AG08395 (cell line): ENCODE measurements around the gene SMAD9.

Experiments used
- DNase-seq: peaks from one replicate; pipeline ENCODE4 v3.0.0; 2012; ENCODE audit warnings: mixed read lengths, low spot score

The SMAD9 gene

GRCh38 chr13:36865265-36865664, 54.8 kb downstream of the SMAD9 start:
- no peak for DNase-seq

GRCh38 chr13:36862722-36863121, 57.3 kb downstream of the SMAD9 start:
- no peak for DNase-seq

GRCh38 chr13:36862002-36862685, 57.9 kb downstream of the SMAD9 start:
- DNase-seq = no peak

- no peak for DNase-seq
These were observed 60.8 kb downstream of the SMAD9 start for GRCh38 chr13:36859259-36859658.

GRCh38 chr13:36858290-36858689, 61.7 kb downstream of the SMAD9 start:
- peak; percentile 58 for DNase-seq

GRCh38 chr13:36857253-36857652, 62.8 kb downstream of the SMAD9 start:
- DNase-seq = no peak

- DNase-seq = no peak
These were observed 69.1 kb downstream of the SMAD9 start for GRCh38 chr13:36850790-36851438.

- no peak for DNase-seq
These were observed 71.6 kb downstream of the SMAD9 start for GRCh38 chr13:36848199-36848982.

GRCh38 chr13:36847606-36848005, 72.4 kb downstream of the SMAD9 start:
- no peak for DNase-seq

- no peak for DNase-seq
These were observed 78.6 kb downstream of the SMAD9 start for GRCh38 chr13:36841391-36841790.

- DNase-seq = no peak
These were observed 79.3 kb downstream of the SMAD9 start for GRCh38 chr13:36840718-36841250.

GRCh38 chr13:36839981-36840380, 80.1 kb downstream of the SMAD9 start:
- DNase-seq = no peak

- no peak for DNase-seq
These were observed 80.8 kb downstream of the SMAD9 start for GRCh38 chr13:36839281-36839680.

- no peak for DNase-seq
These were observed 82.5 kb downstream of the SMAD9 start for GRCh38 chr13:36837354-36838092.

GRCh38 chr13:36834299-36834698, 85.7 kb downstream of the SMAD9 start:
- DNase-seq = no peak

GRCh38 chr13:36831291-36831690, 88.7 kb downstream of the SMAD9 start:
- no peak for DNase-seq

GRCh38 chr13:36829753-36830152, 90.3 kb downstream of the SMAD9 start:
- no peak for DNase-seq

GRCh38 chr13:36822785-36823184, 97.3 kb downstream of the SMAD9 start:
- DNase-seq = no peak

- DNase-seq = no peak
These were observed 99.8 kb downstream of the SMAD9 start for GRCh38 chr13:36820222-36820621.

- no peak for DNase-seq
These were observed 100.3 kb downstream of the SMAD9 start for GRCh38 chr13:36819739-36820090.

GRCh38 chr13:36818804-36819738, 101.0 kb downstream of the SMAD9 start, which contains the start of gene RFXAP:
Gene RFXAP, plus strand, starts transcription at chr13:36819222. Its CDS starts 136 bp downstream, at chr13:36819358.
- peak; percentile 98 for DNase-seq
